Measurements from ENCODE around the gene AQP1. TPM values are rescaled to one million over a fixed set of nuclear protein-coding genes. Genes with fewer than 3 reads are reported as not detected.

The AQP1 gene
- polyA plus RNA-seq, 2 of the 4 experiments (the other 2 are of a cell fraction) = 0.49 to 0.58 TPM

DNA sequence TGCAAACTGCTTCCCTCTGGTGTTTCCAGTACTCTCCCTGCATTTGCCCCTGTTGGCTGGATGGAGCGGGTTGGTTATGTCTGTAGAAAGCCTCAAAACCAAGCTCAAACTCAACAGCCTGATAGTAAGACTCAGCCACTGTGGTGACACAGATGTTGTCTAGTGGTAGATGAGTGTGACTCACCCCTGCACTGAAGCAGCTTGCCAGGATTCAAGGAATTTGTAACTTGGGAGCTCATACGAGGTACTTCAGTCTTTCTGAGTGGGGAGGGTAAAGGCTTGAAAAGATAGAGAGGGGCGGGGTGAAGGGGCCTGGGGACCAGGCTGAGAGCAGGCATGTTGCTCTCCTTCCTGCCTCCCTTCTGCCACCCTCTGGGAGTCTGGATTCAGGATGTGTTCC lies 22.9 kb upstream of the AQP1 start (continued):
- no peak for TF ChIP-seq EHMT2 (IDR thresholded peaks at IDR 0.05; ENCODE audit: low read depth)
- no peak for TF ChIP-seq BHLHE40 (IDR thresholded peaks at IDR 0.05; ENCODE audit: low read depth, low read length)
- TF ChIP-seq NR3C1 (IDR thresholded peaks at IDR 0.05) = no peak

- whole genome bisulfite sequencing (ENCODE audit: missing lambda C conversion rate) = 77% methylated on average over 7 of the region's 7 CpGs
- FAIRE-seq (no peak), ATAC-seq (no peak), DNase-seq (ENCODE audit: low read depth in 1 of 2, low spot score in 1 of 2) (no peak)
- ChIA-PET POLR2A (no interaction called here), CTCF (no interaction called here)
- no peak overlapping the region for H3K27ac ChIP-seq
- H3K4me1 ChIP-seq = no peaks in the 10 kb centered on the region
- TF ChIP-seq HOXB13 (CRISPR knock-in tag; IDR thresholded peaks at IDR 0.05; ENCODE audit: low read depth) (no peak), RFX5 (IDR thresholded peaks at IDR 0.05) (no peak), USF2 (IDR thresholded peaks at IDR 0.05) (no peak), CBX8 (IDR thresholded peaks at IDR 0.05) (no peak), HOXA7 (CRISPR knock-in tag; IDR thresholded peaks at IDR 0.05) (no peak), EHF (CRISPR knock-in tag; IDR thresholded peaks at IDR 0.05) (no peak), KDM1A (IDR thresholded peaks at IDR 0.05; ENCODE audit: low read depth) (no peak), NR3C1 (IDR thresholded peaks at IDR 0.05) (no peak), BHLHE40 (IDR thresholded peaks at IDR 0.05; ENCODE audit: low read depth, low read length) (no peak), ZSCAN20 (CRISPR knock-in tag; IDR thresholded peaks at IDR 0.05) (no peak), NFE2L2 (conservative IDR thresholded peaks at IDR 0.05; ENCODE audit: low read length) (no peak)
- TF ChIP-seq, protein P1, sequence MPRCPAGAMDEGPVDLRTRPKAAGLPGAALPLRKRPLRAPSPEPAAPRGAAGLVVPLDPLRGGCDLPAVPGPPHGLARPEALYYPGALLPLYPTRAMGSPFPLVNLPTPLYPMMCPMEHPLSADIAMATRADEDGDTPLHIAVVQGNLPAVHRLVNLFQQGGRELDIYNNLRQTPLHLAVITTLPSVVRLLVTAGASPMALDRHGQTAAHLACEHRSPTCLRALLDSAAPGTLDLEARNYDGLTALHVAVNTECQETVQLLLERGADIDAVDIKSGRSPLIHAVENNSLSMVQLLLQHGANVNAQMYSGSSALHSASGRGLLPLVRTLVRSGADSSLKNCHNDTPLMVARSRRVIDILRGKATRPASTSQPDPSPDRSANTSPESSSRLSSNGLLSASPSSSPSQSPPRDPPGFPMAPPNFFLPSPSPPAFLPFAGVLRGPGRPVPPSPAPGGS (IDR thresholded peaks at IDR 0.05) = no peak
- no peaks in the 10 kb centered on the region for H3K9me3 ChIP-seq
- no peak overlapping the region for H3K4me2 ChIP-seq
- H3K4me3 ChIP-seq = no peak overlapping the region
These were observed 21.4 kb upstream of the AQP1 start for GRCh38 chr7:30890226-30890625.

- ATAC-seq (no peak), DNase-seq (ENCODE audit: low read depth in 1 of 2, low spot score in 1 of 2) (no peak), FAIRE-seq (no peak)
- Histone ChIP-seq H3K4me1 (peaks cover 8% of the 10 kb centered on the region; the same call in 1 of the 3 replicates), H3K4me3 (no peak overlapping the region), H3K4me2 (no peak overlapping the region), H3K9me3 (no peaks in the 10 kb centered on the region), H3K27ac (no peak overlapping the region)
- CTCF ChIA-PET = interaction anchor here (0.6 kb wide), 1 partner anchor 32 kb away, joined by 3 read pairs; no protein-coding TSS in a partner anchor
- POLR2A ChIA-PET = no interaction called here
- WGBS (ENCODE audit: missing lambda C conversion rate) = 59% methylated on average over 6 of the region's 6 CpGs
- TF ChIP-seq KDM1A (IDR thresholded peaks at IDR 0.05; ENCODE audit: low read depth) = no peak
- no peak for TF ChIP-seq RARB (CRISPR knock-in tag; IDR thresholded peaks at IDR 0.05)
- no peak for TF ChIP-seq POLR2A (IDR thresholded peaks at IDR 0.05; ENCODE audit: low read length)
- no peak for TF ChIP-seq ZNF302 (CRISPR knock-in tag; IDR thresholded peaks at IDR 0.05)
- no peak for TF ChIP-seq ZSCAN20 (CRISPR knock-in tag; IDR thresholded peaks at IDR 0.05)
- TF ChIP-seq, protein P2, sequence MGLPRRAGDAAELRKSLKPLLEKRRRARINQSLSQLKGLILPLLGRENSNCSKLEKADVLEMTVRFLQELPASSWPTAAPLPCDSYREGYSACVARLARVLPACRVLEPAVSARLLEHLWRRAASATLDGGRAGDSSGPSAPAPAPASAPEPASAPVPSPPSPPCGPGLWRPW (IDR thresholded peaks at IDR 0.05) = no peak
- TF ChIP-seq MAZ (IDR thresholded peaks at IDR 0.05; ENCODE audit: borderline replicate concordance, low read depth, low read length) = no peak
- no peak for TF ChIP-seq NPAS2 (CRISPR knock-in tag; IDR thresholded peaks at IDR 0.05; ENCODE audit: borderline replicate concordance)
- TF ChIP-seq EP300 (IDR thresholded peaks at IDR 0.05) = no peak
- no peak for TF ChIP-seq JUNB (IDR thresholded peaks at IDR 0.05)
- TF ChIP-seq GATA3 (IDR thresholded peaks at IDR 0.05; ENCODE audit: borderline replicate concordance) = no peak
These were observed 18.3 kb upstream of the AQP1 start for GRCh38 chr7:30893357-30893756.

- Histone ChIP-seq H3K9me3 (no peaks in the 10 kb centered on the region), H3K4me3 (no peak overlapping the region), H3K4me1 (peaks cover 8% of the 10 kb centered on the region; the same call in 1 of the 3 replicates), H3K27ac (no peak overlapping the region), H3K4me2 (no peak overlapping the region)
- TF ChIP-seq, protein P3, sequence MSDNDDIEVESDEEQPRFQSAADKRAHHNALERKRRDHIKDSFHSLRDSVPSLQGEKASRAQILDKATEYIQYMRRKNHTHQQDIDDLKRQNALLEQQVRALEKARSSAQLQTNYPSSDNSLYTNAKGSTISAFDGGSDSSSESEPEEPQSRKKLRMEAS (IDR thresholded peaks at IDR 0.05) = no peak
- TF ChIP-seq FOSB (CRISPR knock-in tag; IDR thresholded peaks at IDR 0.05) (no peak), EP300 (IDR thresholded peaks at IDR 0.05) (no peak), HEYL (CRISPR knock-in tag; IDR thresholded peaks at IDR 0.05) (no peak)
- ChIA-PET POLR2A (no interaction called here), CTCF (no interaction called here)
- FAIRE-seq (no peak), DNase-seq (ENCODE audit: low read depth in 1 of 2, low spot score in 1 of 2) (no peak), ATAC-seq (no peak)
- 21% methylated on average over 1 of the region's 1 CpG for WGBS (ENCODE audit: missing lambda C conversion rate)
These were observed 17.6 kb upstream of the AQP1 start for GRCh38 chr7:30894009-30894408.

All from A549 (cell line).